Fibroblast of lung (primary cell): ENCODE measurements around the gene SPATA2L.

Source experiments
- EZH2 ChIP-seq: IDR thresholded peaks from 2 replicates; pipeline ENCODE4 v1.5.1; 2012; ENCODE audit warnings: low read length, control low read depth, mild to moderate bottlenecking; ENCODE audit errors: missing control alignments
- TF ChIP-seq, protein P1 (sequence below), 2 donors: IDR thresholded peaks in 1 of 2; conservative IDR thresholded peaks in 1 of 2; 1 replicate in 1 of 2; 2 replicates in 1 of 2; pipeline ENCODE4 v1.5.1; 2011 to 2012; ENCODE audit warnings: low read length in 2 of 2, control low read depth in 1 of 2, inconsistent platforms in 1 of 2, low read depth in 1 of 2, mild to moderate bottlenecking in 1 of 2

DNA sequence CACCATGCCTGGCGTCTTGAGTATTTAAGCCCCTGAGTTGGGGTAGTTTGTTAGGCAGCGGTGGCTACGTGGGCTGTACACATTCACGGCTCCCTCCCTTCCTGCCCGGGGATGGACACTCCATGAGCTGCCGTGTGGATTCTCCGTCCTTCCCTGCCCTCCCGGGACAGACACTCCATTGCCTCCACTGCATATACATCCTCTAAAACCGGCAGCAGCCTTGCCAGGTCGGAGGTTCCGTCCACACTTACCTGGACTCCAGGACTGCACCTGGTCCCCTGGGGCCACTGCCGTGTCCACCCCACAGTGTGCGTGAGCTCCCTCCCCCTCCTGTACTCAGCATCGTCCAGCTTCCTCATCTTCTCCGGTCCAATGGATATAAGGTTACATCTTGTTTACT is 3.5 kb upstream of the SPATA2L start:
- TF ChIP-seq, protein P1, sequence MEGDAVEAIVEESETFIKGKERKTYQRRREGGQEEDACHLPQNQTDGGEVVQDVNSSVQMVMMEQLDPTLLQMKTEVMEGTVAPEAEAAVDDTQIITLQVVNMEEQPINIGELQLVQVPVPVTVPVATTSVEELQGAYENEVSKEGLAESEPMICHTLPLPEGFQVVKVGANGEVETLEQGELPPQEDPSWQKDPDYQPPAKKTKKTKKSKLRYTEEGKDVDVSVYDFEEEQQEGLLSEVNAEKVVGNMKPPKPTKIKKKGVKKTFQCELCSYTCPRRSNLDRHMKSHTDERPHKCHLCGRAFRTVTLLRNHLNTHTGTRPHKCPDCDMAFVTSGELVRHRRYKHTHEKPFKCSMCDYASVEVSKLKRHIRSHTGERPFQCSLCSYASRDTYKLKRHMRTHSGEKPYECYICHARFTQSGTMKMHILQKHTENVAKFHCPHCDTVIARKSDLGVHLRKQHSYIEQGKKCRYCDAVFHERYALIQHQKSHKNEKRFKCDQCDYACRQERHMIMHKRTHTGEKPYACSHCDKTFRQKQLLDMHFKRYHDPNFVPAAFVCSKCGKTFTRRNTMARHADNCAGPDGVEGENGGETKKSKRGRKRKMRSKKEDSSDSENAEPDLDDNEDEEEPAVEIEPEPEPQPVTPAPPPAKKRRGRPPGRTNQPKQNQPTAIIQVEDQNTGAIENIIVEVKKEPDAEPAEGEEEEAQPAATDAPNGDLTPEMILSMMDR (conservative IDR thresholded peaks at IDR 0.05 in 1 of 2, IDR thresholded peaks at IDR 0.05 in 1 of 2; ENCODE audit: low read depth in 1 of 2, low read length in 2 of 2) = no peak
- TF ChIP-seq EZH2 = no peak
